Activated CD4-positive, alpha-beta memory T cell treated with anti-CD3 and anti-CD28 coated beads for 36 hours (primary cell): ENCODE data around the gene SAMM50. TPM values are rescaled to one million over a fixed set of nuclear protein-coding genes. Genes with fewer than 3 reads are reported as not detected.

Experiments used
- CTCF ChIA-PET: fragments of 350-600 bp; sonication (Branson Sonifier 250); formaldehyde crosslinking; loops from one replicate; lab custom pipeline; 2021; ENCODE audit warnings: antibody characterized with exemption, inconsistent platforms; lab: Charles Lee
- POLR2A ChIA-PET: fragments of 350-600 bp; sonication (Branson Sonifier 250); formaldehyde crosslinking; loops from one replicate; lab custom pipeline; 2021; ENCODE audit warnings: antibody characterized with exemption; lab: Charles Lee
- DNase-seq: peaks from one replicate; pipeline ENCODE4 v3.0.0-alpha.2; 2020
- H3K27ac Mint-ChIP-seq: one replicate; pipeline ENCODE4 v1.8.0; 2021; ENCODE audit warnings: mixed read lengths
- H3K27me3 Mint-ChIP-seq: one replicate; pipeline ENCODE4 v1.8.0; 2021; ENCODE audit warnings: mixed read lengths
- H3K36me3 Mint-ChIP-seq: one replicate; pipeline ENCODE4 v1.8.0; 2021; ENCODE audit warnings: mixed read lengths
- H3K4me1 Mint-ChIP-seq: one replicate; pipeline ENCODE4 v1.8.0; 2021; ENCODE audit warnings: low read depth, mixed read lengths
- H3K4me3 Mint-ChIP-seq: one replicate; pipeline ENCODE4 v1.8.0; 2021; ENCODE audit warnings: mild to moderate bottlenecking, mixed read lengths
- H3K9me3 Mint-ChIP-seq: one replicate; pipeline ENCODE4 v1.8.0; 2021; ENCODE audit warnings: mixed read lengths
- intact Hi-C: fragments of 100-400 bp; cut with micrococcal nuclease; formaldehyde crosslinking; loops from one replicate; pipeline ENCODE4 v1.15.1; 2023
- total RNA-seq, 2 experiments: library from RNA; stranded (reverse); gene quantifications; one replicate each; pipeline ENCODE4 v1.2.3, GENCODE V29; 2021

The SAMM50 gene
- total RNA-seq, 2 experiments from 2014 or later: 41.9 to 42.9 TPM

DNA sequence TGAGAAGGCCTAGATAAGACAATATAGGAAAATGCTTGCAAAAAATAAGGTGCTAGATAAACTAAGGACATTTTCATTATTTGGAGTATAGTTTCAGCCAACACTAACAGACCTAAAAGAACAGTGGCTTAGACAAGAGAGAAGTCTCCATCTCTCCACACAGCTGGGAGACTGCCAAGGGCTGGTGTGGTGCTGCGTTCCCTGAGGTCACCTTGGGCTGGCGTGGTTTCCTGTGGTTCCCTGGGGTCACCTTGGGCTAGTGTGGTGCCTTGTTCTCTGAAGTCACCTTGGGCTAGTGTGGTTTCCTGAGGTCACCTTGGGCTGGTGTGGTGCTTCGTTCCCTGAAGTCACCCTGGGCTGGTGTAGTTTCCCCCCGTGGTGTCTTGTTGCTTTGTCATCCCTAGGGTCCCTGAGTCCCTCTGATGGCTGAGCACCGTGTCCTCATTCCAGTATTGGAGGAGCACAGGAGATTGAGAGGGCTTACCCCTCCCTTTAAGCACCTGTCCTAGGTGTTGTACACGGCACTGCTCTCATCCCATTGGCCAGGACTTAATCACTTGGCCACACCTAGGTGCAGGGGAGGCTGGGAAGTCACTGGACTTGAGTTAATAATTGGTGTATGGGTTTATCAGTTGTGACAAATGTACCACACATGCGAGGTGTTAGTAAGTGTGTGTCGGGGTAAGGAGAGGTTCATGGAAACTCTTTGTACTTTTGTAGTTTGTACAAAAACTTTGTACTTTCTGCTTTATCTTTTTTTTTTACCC lies 14.9 kb downstream of the SAMM50 start:
- no peaks in the 10 kb centered on the region for H3K9me3 Mint-ChIP-seq
- CTCF ChIA-PET: no interaction called here
- H3K27ac Mint-ChIP-seq: no peak overlapping the region
- no peak overlapping the region for H3K4me3 Mint-ChIP-seq
- H3K36me3 Mint-ChIP-seq: peaks cover 41% of the 10 kb centered on the region
- no peak for DNase-seq
- POLR2A ChIA-PET: no interaction called here
- H3K4me1 Mint-ChIP-seq: no peaks in the 10 kb centered on the region
- intact Hi-C loops: no loop called here
- H3K27me3 Mint-ChIP-seq: no peaks in the 10 kb centered on the region

DNA sequence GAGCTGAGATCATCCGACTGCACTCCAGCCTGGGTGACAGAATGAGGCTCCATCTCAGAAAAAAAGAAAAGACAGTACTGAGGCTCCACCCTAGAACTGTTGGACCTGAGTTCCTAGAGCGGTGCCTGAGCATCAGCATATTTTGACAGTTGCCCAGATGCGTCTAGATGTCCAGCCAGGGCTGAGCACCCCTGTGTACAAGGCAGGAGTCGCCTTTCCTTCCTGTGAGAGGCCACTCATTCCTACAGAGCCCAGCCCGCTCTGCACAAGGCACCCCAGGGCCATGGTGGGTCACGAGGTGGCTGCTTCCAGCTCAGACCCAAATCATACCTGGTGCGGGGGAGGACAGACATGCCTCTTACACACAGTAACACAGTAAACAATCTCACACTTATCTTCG lies 15.9 kb downstream of the SAMM50 start:
- H3K4me1 Mint-ChIP-seq: no peaks in the 10 kb centered on the region
- no peaks in the 10 kb centered on the region for H3K27me3 Mint-ChIP-seq
- H3K4me3 Mint-ChIP-seq: no peak overlapping the region
- DNase-seq: no peak
- peaks cover 42% of the 10 kb centered on the region for H3K36me3 Mint-ChIP-seq
- ChIA-PET POLR2A (no interaction called here), CTCF (interaction anchor here (1.5 kb wide), 1 partner anchor 89 kb away, joined by 3 read pairs; no protein-coding TSS in a partner anchor)
- intact Hi-C loops: no loop called here
- no peaks in the 10 kb centered on the region for H3K9me3 Mint-ChIP-seq
- H3K27ac Mint-ChIP-seq: no peak overlapping the region

DNA sequence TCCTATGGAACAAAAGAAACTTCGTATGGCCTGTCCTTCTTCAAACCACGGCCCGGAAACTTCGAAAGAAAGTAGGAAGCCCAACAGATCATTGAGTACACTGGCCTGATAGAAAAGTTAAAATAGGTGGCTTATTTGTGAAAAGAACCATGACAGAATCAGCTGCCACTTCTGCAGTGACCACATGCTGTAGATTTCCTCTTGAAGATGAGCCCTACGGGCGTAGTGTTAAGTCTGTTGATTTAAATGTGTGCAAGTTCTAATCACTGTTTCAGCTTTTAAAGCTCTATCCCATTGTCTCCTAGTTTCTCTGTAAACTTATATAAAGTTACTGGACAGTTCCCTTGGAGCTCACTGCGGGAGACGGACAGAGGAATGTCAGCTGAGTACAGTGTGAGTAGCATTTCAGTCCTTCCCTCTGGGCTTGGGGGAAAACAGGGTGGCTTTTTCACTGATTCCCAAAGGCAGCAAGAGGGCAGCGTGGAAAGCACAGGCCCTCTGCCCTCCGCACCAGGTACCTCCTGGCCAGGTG lies 17.8 kb downstream of the SAMM50 start:
- DNase-seq: no peak
- no peaks in the 10 kb centered on the region for H3K4me1 Mint-ChIP-seq
- H3K9me3 Mint-ChIP-seq: no peaks in the 10 kb centered on the region
- H3K27me3 Mint-ChIP-seq: no peaks in the 10 kb centered on the region
- POLR2A ChIA-PET: interaction anchor here (0.8 kb wide), 1 partner anchor 704 kb away, joined by 3 read pairs; no protein-coding TSS in a partner anchor
- no peak overlapping the region for H3K4me3 Mint-ChIP-seq
- CTCF ChIA-PET: interaction anchor here (1.5 kb wide), 1 partner anchor 20 kb away, joined by 7 read pairs; no protein-coding TSS in a partner anchor
- H3K36me3 Mint-ChIP-seq: peaks cover 42% of the 10 kb centered on the region
- no peak overlapping the region for H3K27ac Mint-ChIP-seq
- intact Hi-C loops: no loop called here

DNA sequence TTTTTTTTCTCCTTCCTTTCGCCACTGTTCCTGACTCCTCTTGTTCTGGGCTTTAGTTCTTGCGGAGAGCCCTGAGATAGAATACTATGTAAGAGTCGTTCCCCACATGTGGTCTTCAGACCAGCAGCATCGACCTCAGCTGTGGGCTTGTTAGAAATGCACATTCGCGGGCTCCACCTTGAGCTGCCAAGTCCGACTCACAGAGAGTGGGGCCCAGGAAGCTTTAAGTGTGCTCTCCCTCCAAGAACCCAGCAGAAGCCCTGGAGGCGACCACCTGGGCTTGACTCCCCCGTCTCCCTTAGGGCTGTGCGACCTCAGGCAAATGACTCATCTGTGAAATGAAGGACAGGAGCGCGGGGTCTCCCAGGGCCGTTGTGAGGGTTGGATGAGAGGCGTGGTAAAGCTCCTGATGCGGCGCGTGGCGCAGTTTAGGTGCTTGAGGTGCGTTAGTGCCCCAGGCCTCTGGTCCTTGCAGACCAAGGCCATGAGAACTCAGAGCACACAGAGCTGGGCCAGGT lies 18.8 kb downstream of the SAMM50 start:
- ChIA-PET CTCF (no interaction called here), POLR2A (interaction anchor here (0.8 kb wide), 1 partner anchor 705 kb away, joined by 3 read pairs; no protein-coding TSS in a partner anchor)
- Mint-ChIP-seq H3K36me3 (peaks cover 39% of the 10 kb centered on the region), H3K27ac (no peak overlapping the region), H3K4me3 (no peak overlapping the region), H3K4me1 (no peaks in the 10 kb centered on the region), H3K27me3 (no peaks in the 10 kb centered on the region), H3K9me3 (no peaks in the 10 kb centered on the region)
- intact Hi-C loops: no loop called here
- DNase-seq: no peak

GRCh38 chr22:43975041-43975440 lies 19.8 kb downstream of the SAMM50 start:
- DNase-seq: no peak
- Mint-ChIP-seq H3K4me3 (no peak overlapping the region), H3K9me3 (no peaks in the 10 kb centered on the region), H3K4me1 (no peaks in the 10 kb centered on the region), H3K27me3 (no peaks in the 10 kb centered on the region), H3K27ac (no peak overlapping the region), H3K36me3 (peaks cover 42% of the 10 kb centered on the region)
- intact Hi-C loops: no loop called here
- ChIA-PET CTCF (interaction anchor here (1.2 kb wide), 1 partner anchor 18 kb away, joined by 3 read pairs; no protein-coding TSS in a partner anchor), POLR2A (no interaction called here)

GRCh38 chr22:43976861-43977795 lies 21.9 kb downstream of the SAMM50 start:
- no peak overlapping the region for H3K27ac Mint-ChIP-seq
- H3K4me3 Mint-ChIP-seq: no peak overlapping the region
- peaks cover 49% of the 10 kb centered on the region for H3K36me3 Mint-ChIP-seq
- intact Hi-C loops: no loop called here
- H3K4me1 Mint-ChIP-seq: no peaks in the 10 kb centered on the region
- CTCF ChIA-PET: interaction anchor here (1.0 kb wide), 1 partner anchor 16 kb away, joined by 3 read pairs; no protein-coding TSS in a partner anchor
- POLR2A ChIA-PET: no interaction called here
- no peaks in the 10 kb centered on the region for H3K27me3 Mint-ChIP-seq
- no peaks in the 10 kb centered on the region for H3K9me3 Mint-ChIP-seq
- no peak for DNase-seq

DNA sequence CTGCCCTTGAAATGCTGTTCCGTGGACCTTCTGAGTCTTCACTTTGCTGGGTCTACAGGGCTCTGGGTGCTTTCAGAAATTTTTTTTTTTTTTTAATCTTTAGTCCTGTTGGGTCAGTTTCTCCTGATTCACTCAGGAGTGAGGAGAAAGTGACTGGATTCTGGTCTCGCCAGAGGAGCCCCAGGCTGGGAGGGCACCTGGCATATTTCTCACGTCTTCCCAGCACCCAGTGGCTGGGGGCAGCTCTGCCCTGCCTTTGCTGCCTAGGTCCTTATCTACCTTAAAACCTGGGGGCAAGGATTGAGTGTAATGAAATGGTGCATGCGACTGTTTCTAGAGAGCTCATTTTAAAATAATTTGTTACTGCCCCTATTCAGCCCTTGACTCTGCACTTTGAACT lies 23.3 kb downstream of the SAMM50 start:
- H3K4me3 Mint-ChIP-seq: no peak overlapping the region

DNA sequence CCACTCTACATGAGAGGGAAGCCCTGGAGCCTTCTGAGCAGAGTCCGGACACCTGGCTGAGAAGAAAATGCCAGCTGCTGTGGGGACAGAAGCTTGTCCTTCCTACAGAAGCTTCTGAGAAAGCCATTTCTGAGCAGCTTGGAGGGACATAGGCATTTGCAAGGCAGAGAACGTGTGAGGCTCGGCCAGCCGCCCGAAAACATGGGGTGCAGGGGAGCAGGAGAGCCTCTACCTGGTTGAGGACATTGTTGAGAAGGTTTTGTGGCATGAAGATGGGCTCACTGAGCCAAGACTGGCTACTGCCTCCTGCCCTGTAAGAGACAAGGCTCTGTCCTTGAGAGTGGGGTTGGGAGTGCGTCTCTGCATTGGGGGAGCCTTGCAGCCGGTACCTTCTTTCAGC lies 25.3 kb downstream of the SAMM50 start:
- Mint-ChIP-seq H3K36me3 (peaks cover 43% of the 10 kb centered on the region), H3K4me1 (no peaks in the 10 kb centered on the region), H3K27me3 (no peaks in the 10 kb centered on the region), H3K9me3 (no peaks in the 10 kb centered on the region), H3K4me3 (no peak overlapping the region), H3K27ac (no peak overlapping the region)
- CTCF ChIA-PET: interaction anchor here (1.1 kb wide), 1 partner anchor 13 kb away, joined by 3 read pairs; no protein-coding TSS in a partner anchor
- intact Hi-C loops: no loop called here
- POLR2A ChIA-PET: no interaction called here
- no peak for DNase-seq

More for the DNA sequence above, 23.3 kb downstream of the SAMM50 start:
- Mint-ChIP-seq H3K9me3 (no peaks in the 10 kb centered on the region), H3K4me1 (no peaks in the 10 kb centered on the region), H3K27ac (no peak overlapping the region), H3K36me3 (peaks cover 41% of the 10 kb centered on the region), H3K27me3 (no peaks in the 10 kb centered on the region)
- no peak for DNase-seq
- ChIA-PET POLR2A (no interaction called here), CTCF (no interaction called here)
- intact Hi-C loops: no loop called here

GRCh38 chr22:43980996-43981395 lies 25.8 kb downstream of the SAMM50 start:
- POLR2A ChIA-PET: no interaction called here
- H3K27me3 Mint-ChIP-seq: no peaks in the 10 kb centered on the region
- H3K4me3 Mint-ChIP-seq: no peak overlapping the region
- no peak for DNase-seq
- H3K9me3 Mint-ChIP-seq: no peaks in the 10 kb centered on the region
- H3K36me3 Mint-ChIP-seq: peaks cover 40% of the 10 kb centered on the region
- H3K27ac Mint-ChIP-seq: no peak overlapping the region
- H3K4me1 Mint-ChIP-seq: no peaks in the 10 kb centered on the region
- intact Hi-C loops: no loop called here
- CTCF ChIA-PET: interaction anchor here (1.1 kb wide), 1 partner anchor 12 kb away, joined by 3 read pairs; no protein-coding TSS in a partner anchor

GRCh38 chr22:43983808-43984207 lies 28.6 kb downstream of the SAMM50 start:
- H3K4me3 Mint-ChIP-seq: no peak overlapping the region
- intact Hi-C loops: no loop called here
- no peaks in the 10 kb centered on the region for H3K4me1 Mint-ChIP-seq
- H3K27ac Mint-ChIP-seq: no peak overlapping the region
- POLR2A ChIA-PET: interaction anchor here (1.1 kb wide), 1 partner anchor 9 kb away, joined by 3 read pairs; no protein-coding TSS in a partner anchor
- H3K36me3 Mint-ChIP-seq: peaks cover 49% of the 10 kb centered on the region
- DNase-seq: no peak
- no peaks in the 10 kb centered on the region for H3K27me3 Mint-ChIP-seq
- no peaks in the 10 kb centered on the region for H3K9me3 Mint-ChIP-seq
- CTCF ChIA-PET: interaction anchor here (3.6 kb wide), 1 partner anchor 9 kb away, joined by 20 read pairs; no protein-coding TSS in a partner anchor

- DNase-seq: no peak
- intact Hi-C loops: no loop called here
- H3K27ac Mint-ChIP-seq: no peak overlapping the region
- H3K36me3 Mint-ChIP-seq: peaks cover 42% of the 10 kb centered on the region
- no peaks in the 10 kb centered on the region for H3K4me1 Mint-ChIP-seq
- no peak overlapping the region for H3K4me3 Mint-ChIP-seq
- no peaks in the 10 kb centered on the region for H3K9me3 Mint-ChIP-seq
- POLR2A ChIA-PET: no interaction called here
- CTCF ChIA-PET: interaction anchor here (3.6 kb wide), 1 partner anchor 8 kb away, joined by 20 read pairs; no protein-coding TSS in a partner anchor
- H3K27me3 Mint-ChIP-seq: no peaks in the 10 kb centered on the region
Measured at GRCh38 chr22:43985532-43985931, 30.3 kb downstream of the SAMM50 start.
